HepG2 (cell line): ENCODE results near the gene GGA1. TPM values are rescaled to one million over a fixed set of nuclear protein-coding genes. Genes with fewer than 3 reads are reported as not detected.

ENCODE experiments used
- ATAD3A ChIP-seq: sonication (generic); formaldehyde crosslinking; IDR thresholded peaks from 2 replicates; pipeline ENCODE4 v1.4.0; 2020; ENCODE audit warnings: missing genetic modification reagents
- BCL6 ChIP-seq: IDR thresholded peaks from 2 replicates; pipeline ENCODE4 v1.6.1; 2016; ENCODE audit warnings: missing genetic modification reagents, missing compliant biosample characterization
- EEA1 ChIP-seq: sonication (generic); formaldehyde crosslinking; IDR thresholded peaks from 2 replicates; pipeline ENCODE4 v1.5.1; 2020; ENCODE audit warnings: mild to moderate bottlenecking, missing genetic modification reagents, borderline replicate concordance
- ERF ChIP-seq: IDR thresholded peaks from 2 replicates; pipeline ENCODE4 v1.6.1; 2018; ENCODE audit warnings: missing biosample characterization, missing genetic modification reagents
- FOXO4 ChIP-seq: sonication (generic); formaldehyde crosslinking; conservative IDR thresholded peaks from 2 replicates; pipeline ENCODE4 v1.8.1; 2023; ENCODE audit warnings: missing genetic modification reagents
- FUBP1 ChIP-seq: sonication (generic); formaldehyde crosslinking; IDR thresholded peaks from 2 replicates; pipeline ENCODE4 v1.5.1; 2020; ENCODE audit warnings: missing genetic modification reagents, mild to moderate bottlenecking, borderline replicate concordance
- GABPB1 ChIP-seq: IDR thresholded peaks from 2 replicates; pipeline ENCODE4 v1.6.1; 2016; ENCODE audit warnings: mild to moderate bottlenecking, missing genetic modification reagents, moderate library complexity, missing compliant biosample characterization
- MED8 ChIP-seq: sonication (generic); formaldehyde crosslinking; IDR thresholded peaks from 2 replicates; pipeline ENCODE4 v1.8.1; 2023; ENCODE audit warnings: mild to moderate bottlenecking, missing genetic modification reagents; ENCODE audit not compliant: insufficient replicate concordance
- POGK ChIP-seq: sonication (generic); formaldehyde crosslinking; conservative IDR thresholded peaks from 2 replicates; pipeline ENCODE4 v1.8.0; 2022; ENCODE audit warnings: mild to moderate bottlenecking, moderate library complexity, missing genetic modification reagents
- RARA ChIP-seq: IDR thresholded peaks from 2 replicates; pipeline ENCODE4 v1.6.1; 2016; ENCODE audit warnings: missing genetic modification reagents, missing compliant biosample characterization
- RFXAP ChIP-seq: sonication (generic); formaldehyde crosslinking; IDR thresholded peaks from 2 replicates; pipeline ENCODE4 v1.4.0; 2020; ENCODE audit warnings: missing genetic modification reagents, borderline replicate concordance
- SOX5 ChIP-seq: IDR thresholded peaks from 2 replicates; pipeline ENCODE4 v1.6.1; 2016; ENCODE audit warnings: borderline replicate concordance
- SRY ChIP-seq: sonication (generic); formaldehyde crosslinking; IDR thresholded peaks from 2 replicates; pipeline ENCODE4 v1.8.0; 2022; ENCODE audit warnings: mild to moderate bottlenecking, missing genetic modification reagents
- ZNF350 ChIP-seq: sonication (generic); formaldehyde crosslinking; IDR thresholded peaks from 2 replicates; pipeline ENCODE4 v1.4.0; 2020; ENCODE audit warnings: mild to moderate bottlenecking, low read depth, missing genetic modification reagents, borderline replicate concordance
- ZNF674 ChIP-seq: sonication (generic); formaldehyde crosslinking; IDR thresholded peaks from 2 replicates; pipeline ENCODE4 v1.5.0; 2020; ENCODE audit warnings: low read depth, mild to moderate bottlenecking, missing genetic modification reagents
- ZNF891 ChIP-seq: sonication (generic); formaldehyde crosslinking; IDR thresholded peaks from 2 replicates; pipeline ENCODE4 v1.5.0; 2020; ENCODE audit warnings: mild to moderate bottlenecking, missing genetic modification reagents
- polyA plus RNA-seq, 8 experiments: library from polyadenylated mRNA; depleted of rRNA in 3 of 8; stranded (reverse) in 7 of 8; unstranded in 1 of 8; fragments of >200 nt; fragmentation: Illumina TruSeq in 4 of 8; extraction: Trizol in 4 of 8; gene quantifications; 2 replicates each; pipeline versions ENCODE4 v1.2.1 to v1.2.3, GENCODE V29; 2011 to 2016; ENCODE audit warnings: low read depth in 4 of 8, missing spikeins in 1 of 8, mixed read lengths in 1 of 8; ENCODE audit not compliant: insufficient read depth in 1 of 8
- total RNA-seq, 5 experiments: library from RNA; depleted of rRNA; stranded (reverse); fragments of >200 nt; fragmentation: Illumina TruSeq; extraction: Trizol; gene quantifications; 2 replicates each; pipeline ENCODE4 v1.2.3, GENCODE V29; 2016; ENCODE audit warnings: low read depth in 1 of 5
- TF ChIP-seq, protein P1 (sequence below), 2 experiments: IDR thresholded peaks; 2 replicates each; pipeline ENCODE4 v1.6.1; 2011 to 2012; ENCODE audit warnings: low read length in 2 of 2, borderline replicate concordance in 1 of 2, low read depth in 1 of 2, mild to moderate bottlenecking in 1 of 2, moderate library complexity in 1 of 2
- TF ChIP-seq, protein P2 (sequence below): sonication (generic); formaldehyde crosslinking; IDR thresholded peaks from 2 replicates; pipeline ENCODE4 v1.5.0; 2020; ENCODE audit warnings: missing genetic modification reagents

The GGA1 gene
- total and polyA plus RNA-seq, 2 of the 13 experiments (the other 11 are each of a cell fraction or from before 2014, with no cell fraction given) = 29.1 to 87.2 TPM

- TF ChIP-seq, protein P1, sequence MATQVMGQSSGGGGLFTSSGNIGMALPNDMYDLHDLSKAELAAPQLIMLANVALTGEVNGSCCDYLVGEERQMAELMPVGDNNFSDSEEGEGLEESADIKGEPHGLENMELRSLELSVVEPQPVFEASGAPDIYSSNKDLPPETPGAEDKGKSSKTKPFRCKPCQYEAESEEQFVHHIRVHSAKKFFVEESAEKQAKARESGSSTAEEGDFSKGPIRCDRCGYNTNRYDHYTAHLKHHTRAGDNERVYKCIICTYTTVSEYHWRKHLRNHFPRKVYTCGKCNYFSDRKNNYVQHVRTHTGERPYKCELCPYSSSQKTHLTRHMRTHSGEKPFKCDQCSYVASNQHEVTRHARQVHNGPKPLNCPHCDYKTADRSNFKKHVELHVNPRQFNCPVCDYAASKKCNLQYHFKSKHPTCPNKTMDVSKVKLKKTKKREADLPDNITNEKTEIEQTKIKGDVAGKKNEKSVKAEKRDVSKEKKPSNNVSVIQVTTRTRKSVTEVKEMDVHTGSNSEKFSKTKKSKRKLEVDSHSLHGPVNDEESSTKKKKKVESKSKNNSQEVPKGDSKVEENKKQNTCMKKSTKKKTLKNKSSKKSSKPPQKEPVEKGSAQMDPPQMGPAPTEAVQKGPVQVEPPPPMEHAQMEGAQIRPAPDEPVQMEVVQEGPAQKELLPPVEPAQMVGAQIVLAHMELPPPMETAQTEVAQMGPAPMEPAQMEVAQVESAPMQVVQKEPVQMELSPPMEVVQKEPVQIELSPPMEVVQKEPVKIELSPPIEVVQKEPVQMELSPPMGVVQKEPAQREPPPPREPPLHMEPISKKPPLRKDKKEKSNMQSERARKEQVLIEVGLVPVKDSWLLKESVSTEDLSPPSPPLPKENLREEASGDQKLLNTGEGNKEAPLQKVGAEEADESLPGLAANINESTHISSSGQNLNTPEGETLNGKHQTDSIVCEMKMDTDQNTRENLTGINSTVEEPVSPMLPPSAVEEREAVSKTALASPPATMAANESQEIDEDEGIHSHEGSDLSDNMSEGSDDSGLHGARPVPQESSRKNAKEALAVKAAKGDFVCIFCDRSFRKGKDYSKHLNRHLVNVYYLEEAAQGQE (IDR thresholded peaks at IDR 0.05; ENCODE audit: borderline replicate concordance in 1 of 2, low read depth in 1 of 2, low read length in 2 of 2) = no peak
- TF ChIP-seq ZNF350 (peak; percentile 89), BCL6 (peak; percentile 64), RARA (CRISPR knock-in tag) (peak; percentile 80), ZNF891 (CRISPR knock-in tag) (peak; percentile 82), MED8 (CRISPR knock-in tag) (peak; percentile 90), ATAD3A (CRISPR knock-in tag) (no peak), EEA1 (no peak), POGK (CRISPR knock-in tag) (peak; percentile 50; the same call in 1 of the 2 replicates), SOX5 (CRISPR knock-in tag) (peak; percentile 60; the same call in 1 of the 2 replicates), SRY (CRISPR knock-in tag) (peak; percentile 68; the same call in 1 of the 2 replicates), ERF (CRISPR knock-in tag) (peak; percentile 80), GABPB1 (CRISPR knock-in tag) (peak; percentile 69), RFXAP (CRISPR knock-in tag) (peak; percentile 62; the same call in 1 of the 2 replicates), FOXO4 (CRISPR knock-in tag) (no peak), ZNF674 (CRISPR knock-in tag) (0 out of 2 replicates have a peak, but pooled peaks have one; percentile 70), FUBP1 (no peak)
- TF ChIP-seq, protein P2, sequence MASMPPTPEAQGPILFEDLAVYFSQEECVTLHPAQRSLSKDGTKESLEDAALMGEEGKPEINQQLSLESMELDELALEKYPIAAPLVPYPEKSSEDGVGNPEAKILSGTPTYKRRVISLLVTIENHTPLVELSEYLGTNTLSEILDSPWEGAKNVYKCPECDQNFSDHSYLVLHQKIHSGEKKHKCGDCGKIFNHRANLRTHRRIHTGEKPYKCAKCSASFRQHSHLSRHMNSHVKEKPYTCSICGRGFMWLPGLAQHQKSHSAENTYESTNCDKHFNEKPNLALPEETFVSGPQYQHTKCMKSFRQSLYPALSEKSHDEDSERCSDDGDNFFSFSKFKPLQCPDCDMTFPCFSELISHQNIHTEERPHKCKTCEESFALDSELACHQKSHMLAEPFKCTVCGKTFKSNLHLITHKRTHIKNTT (CRISPR knock-in tag) = no peak
Measured at GRCh38 chr22:37569009-37569920, 39.4 kb upstream of the GGA1 start (continued).
